Measurements from ENCODE around the gene MERTK.
"Not testable (repeated sequence)": the region's sequence is repeated elsewhere in the genome, so short reads cannot be mapped to it uniquely, and the experiment has no call there.

GRCh38 chr2:111911295-111911977 lies 13.0 kb downstream of the MERTK start:
- TF ChIP-seq, protein P1, sequence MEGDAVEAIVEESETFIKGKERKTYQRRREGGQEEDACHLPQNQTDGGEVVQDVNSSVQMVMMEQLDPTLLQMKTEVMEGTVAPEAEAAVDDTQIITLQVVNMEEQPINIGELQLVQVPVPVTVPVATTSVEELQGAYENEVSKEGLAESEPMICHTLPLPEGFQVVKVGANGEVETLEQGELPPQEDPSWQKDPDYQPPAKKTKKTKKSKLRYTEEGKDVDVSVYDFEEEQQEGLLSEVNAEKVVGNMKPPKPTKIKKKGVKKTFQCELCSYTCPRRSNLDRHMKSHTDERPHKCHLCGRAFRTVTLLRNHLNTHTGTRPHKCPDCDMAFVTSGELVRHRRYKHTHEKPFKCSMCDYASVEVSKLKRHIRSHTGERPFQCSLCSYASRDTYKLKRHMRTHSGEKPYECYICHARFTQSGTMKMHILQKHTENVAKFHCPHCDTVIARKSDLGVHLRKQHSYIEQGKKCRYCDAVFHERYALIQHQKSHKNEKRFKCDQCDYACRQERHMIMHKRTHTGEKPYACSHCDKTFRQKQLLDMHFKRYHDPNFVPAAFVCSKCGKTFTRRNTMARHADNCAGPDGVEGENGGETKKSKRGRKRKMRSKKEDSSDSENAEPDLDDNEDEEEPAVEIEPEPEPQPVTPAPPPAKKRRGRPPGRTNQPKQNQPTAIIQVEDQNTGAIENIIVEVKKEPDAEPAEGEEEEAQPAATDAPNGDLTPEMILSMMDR (IDR thresholded peaks at IDR 0.05), result not testable (repeated sequence)
- TF ChIP-seq POLR2A (IDR thresholded peaks at IDR 0.05), result not testable (repeated sequence)
